ENCODE data around the gene POLR3A.

DNA sequence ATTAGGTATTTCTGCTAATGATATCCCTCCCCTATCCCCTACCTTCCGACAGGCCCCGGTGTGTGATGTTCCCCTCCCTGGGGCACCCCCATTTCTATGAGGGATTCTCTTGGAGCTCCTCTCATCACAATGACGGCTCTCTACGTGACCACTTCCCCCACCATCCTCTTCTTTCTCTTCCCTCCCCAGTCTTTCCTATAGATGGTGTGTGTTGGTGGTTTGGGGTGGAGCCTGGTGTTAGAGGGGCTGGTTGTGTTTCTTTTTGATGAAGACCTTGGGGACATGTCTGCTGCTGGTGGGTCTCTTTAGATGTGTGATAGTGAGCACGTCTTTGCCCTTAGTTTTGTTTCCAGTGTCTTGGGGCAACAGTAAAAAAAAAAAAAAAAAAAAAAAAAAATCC lies 33.0 kb upstream of the POLR3A start:
- TF ChIP-seq, protein P1, sequence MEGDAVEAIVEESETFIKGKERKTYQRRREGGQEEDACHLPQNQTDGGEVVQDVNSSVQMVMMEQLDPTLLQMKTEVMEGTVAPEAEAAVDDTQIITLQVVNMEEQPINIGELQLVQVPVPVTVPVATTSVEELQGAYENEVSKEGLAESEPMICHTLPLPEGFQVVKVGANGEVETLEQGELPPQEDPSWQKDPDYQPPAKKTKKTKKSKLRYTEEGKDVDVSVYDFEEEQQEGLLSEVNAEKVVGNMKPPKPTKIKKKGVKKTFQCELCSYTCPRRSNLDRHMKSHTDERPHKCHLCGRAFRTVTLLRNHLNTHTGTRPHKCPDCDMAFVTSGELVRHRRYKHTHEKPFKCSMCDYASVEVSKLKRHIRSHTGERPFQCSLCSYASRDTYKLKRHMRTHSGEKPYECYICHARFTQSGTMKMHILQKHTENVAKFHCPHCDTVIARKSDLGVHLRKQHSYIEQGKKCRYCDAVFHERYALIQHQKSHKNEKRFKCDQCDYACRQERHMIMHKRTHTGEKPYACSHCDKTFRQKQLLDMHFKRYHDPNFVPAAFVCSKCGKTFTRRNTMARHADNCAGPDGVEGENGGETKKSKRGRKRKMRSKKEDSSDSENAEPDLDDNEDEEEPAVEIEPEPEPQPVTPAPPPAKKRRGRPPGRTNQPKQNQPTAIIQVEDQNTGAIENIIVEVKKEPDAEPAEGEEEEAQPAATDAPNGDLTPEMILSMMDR (IDR thresholded peaks at IDR 0.05; ENCODE audit: low read depth, low read length): no peak
- no peak for TF ChIP-seq POLR2A (IDR thresholded peaks at IDR 0.05; ENCODE audit: extremely low read depth, insufficient read length)
- TF ChIP-seq, protein P2, sequence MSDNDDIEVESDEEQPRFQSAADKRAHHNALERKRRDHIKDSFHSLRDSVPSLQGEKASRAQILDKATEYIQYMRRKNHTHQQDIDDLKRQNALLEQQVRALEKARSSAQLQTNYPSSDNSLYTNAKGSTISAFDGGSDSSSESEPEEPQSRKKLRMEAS (IDR thresholded peaks at IDR 0.05; ENCODE audit: low read depth, low read length): no peak
- no peak for TF ChIP-seq MYC (IDR thresholded peaks at IDR 0.05; ENCODE audit: low read depth, low read length)

Measured in NB4 (cell line).